Bronchial epithelial cell (primary cell): ENCODE data around the gene RTL10. TPM values are rescaled to one million over a fixed set of nuclear protein-coding genes. Genes with fewer than 3 reads are reported as not detected.

Experiments
- DNase-seq: peaks from one replicate; pipeline ENCODE4 v3.0.0-alpha.2; 2010; ENCODE audit warnings: low read depth
- FAIRE-seq: peaks from 2 replicates; lab custom pipeline; 2011; peaks lifted over from hg19 to GRCh38; lab: Jason Lieb, UNC
- H3K27me3 ChIP-seq: 2 replicates; pipeline ENCODE4 v1.5.1; 2011; ENCODE audit warnings: low read length; ENCODE audit not compliant: control insufficient read depth, insufficient read depth
- H3K36me3 ChIP-seq: 2 replicates; pipeline ENCODE4 v1.5.1; 2011; ENCODE audit warnings: low read length; ENCODE audit not compliant: control insufficient read depth, insufficient read depth
- H3K4me3 ChIP-seq: 2 replicates; pipeline ENCODE4 v1.5.1; 2011; ENCODE audit warnings: mild to moderate bottlenecking, low read depth, low read length, control low read depth
- total RNA-seq: library from RNA; depleted of rRNA; stranded (reverse); fragments of >200 nt; gene quantifications from 2 replicates; pipeline ENCODE4 v1.2.1, GENCODE V29; 2014
- TF ChIP-seq, protein P1 (sequence below): IDR thresholded peaks from 2 replicates; pipeline ENCODE4 v1.5.1; 2011; ENCODE audit warnings: mild to moderate bottlenecking, moderate library complexity, low read length, control low read depth, inconsistent platforms; ENCODE audit not compliant: insufficient read depth, severe bottlenecking

RTL10 gene
- total RNA-seq, 1 donor from 2014 or later = 9.5 TPM

DNA sequence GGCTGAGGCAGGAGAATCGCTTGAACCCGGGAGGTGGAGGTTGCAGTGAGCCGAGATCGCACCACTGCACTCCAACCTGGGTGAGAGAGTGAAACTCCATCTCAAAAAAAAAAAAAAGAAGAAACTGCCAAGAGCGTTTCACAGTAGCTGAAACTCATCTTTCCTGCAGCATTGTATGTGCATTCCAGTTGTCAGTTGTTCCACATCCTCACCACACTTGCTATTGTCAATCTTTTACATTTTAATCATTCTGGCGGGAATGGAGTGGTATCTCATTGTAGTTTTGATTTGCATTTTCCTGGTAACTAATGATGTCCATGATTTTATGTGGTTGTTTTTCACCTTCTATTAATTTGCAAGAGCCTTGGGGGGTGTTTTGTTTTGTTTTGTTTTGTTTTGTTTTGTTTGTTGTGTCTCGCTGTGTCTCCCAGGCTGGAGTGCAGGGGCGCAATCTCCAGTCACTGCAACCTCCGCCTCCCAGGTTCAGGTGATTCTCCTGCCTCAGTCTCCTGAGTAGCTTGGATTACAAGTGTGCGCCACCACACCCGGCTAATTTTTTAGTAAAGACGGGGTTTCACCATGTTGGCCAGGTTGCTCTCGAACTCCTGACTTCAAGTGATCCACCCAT is 8.1 kb upstream of the RTL10 start:
- TF ChIP-seq, protein P1, sequence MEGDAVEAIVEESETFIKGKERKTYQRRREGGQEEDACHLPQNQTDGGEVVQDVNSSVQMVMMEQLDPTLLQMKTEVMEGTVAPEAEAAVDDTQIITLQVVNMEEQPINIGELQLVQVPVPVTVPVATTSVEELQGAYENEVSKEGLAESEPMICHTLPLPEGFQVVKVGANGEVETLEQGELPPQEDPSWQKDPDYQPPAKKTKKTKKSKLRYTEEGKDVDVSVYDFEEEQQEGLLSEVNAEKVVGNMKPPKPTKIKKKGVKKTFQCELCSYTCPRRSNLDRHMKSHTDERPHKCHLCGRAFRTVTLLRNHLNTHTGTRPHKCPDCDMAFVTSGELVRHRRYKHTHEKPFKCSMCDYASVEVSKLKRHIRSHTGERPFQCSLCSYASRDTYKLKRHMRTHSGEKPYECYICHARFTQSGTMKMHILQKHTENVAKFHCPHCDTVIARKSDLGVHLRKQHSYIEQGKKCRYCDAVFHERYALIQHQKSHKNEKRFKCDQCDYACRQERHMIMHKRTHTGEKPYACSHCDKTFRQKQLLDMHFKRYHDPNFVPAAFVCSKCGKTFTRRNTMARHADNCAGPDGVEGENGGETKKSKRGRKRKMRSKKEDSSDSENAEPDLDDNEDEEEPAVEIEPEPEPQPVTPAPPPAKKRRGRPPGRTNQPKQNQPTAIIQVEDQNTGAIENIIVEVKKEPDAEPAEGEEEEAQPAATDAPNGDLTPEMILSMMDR = no peak
- no peaks in the 10 kb centered on the region for H3K36me3 ChIP-seq
- no peak overlapping the region for H3K4me3 ChIP-seq
- no peak for DNase-seq
- no peaks in the 10 kb centered on the region for H3K27me3 ChIP-seq
- FAIRE-seq = no peak

DNA sequence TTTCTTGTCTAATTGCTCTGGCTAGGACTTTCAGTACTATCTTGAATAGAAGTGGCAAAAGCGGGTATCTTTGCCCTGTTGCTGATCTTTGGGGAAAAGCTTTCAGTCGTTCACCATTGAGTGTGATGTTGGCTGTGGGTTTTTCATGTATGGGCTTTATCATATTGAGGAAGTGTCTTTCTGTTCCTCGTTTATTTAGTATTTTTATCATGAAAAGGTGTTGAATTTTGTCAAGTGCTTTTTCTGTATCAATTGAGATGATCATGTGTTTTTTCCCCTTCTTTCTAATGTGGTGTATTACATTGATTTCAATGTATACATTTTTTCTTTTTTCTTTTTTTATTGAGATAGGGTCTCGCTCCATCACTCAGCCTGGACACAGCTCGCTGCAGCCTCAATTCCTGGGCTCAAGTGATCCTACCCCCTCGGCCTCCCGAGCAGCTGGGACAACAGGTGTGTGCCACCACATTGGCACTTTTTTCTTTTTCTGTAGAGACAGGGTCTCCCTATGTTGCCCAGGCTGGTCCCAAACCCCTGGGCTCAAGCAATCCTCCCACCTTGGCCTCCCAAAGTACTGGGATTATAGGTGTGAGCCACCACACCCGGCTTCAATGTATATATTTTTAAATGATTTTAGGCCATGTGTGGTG is 5.3 kb upstream of the RTL10 start:
- H3K36me3 ChIP-seq = no peaks in the 10 kb centered on the region
- no peaks in the 10 kb centered on the region for H3K27me3 ChIP-seq
- TF ChIP-seq, protein P1 = no peak
- no peak for FAIRE-seq
- no peak for DNase-seq
- no peak overlapping the region for H3K4me3 ChIP-seq

DNA sequence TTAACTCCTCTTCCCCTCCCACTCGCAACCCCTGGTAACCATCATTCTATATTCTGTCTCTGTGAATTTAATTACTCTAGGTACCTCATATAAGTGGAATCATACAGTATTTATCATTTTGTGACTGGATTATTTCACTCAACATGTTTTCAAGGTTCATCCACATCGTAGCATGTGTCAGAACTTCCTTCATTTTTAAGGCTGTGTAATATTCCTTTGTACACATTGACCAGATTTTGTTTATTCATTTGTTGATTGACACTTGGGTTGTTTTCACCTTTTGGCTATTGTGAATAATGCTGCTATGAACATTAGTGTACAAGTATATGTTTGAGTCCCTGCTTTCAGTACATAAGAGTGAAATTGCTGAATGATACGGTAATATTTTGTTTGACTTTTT is 2.7 kb upstream of the RTL10 start:
- TF ChIP-seq, protein P1 = no peak
- DNase-seq (no peak), FAIRE-seq (no peak)
- no peak overlapping the region for H3K4me3 ChIP-seq
- no peaks in the 10 kb centered on the region for H3K27me3 ChIP-seq
- peaks cover 1% of the 10 kb centered on the region for H3K36me3 ChIP-seq

DNA sequence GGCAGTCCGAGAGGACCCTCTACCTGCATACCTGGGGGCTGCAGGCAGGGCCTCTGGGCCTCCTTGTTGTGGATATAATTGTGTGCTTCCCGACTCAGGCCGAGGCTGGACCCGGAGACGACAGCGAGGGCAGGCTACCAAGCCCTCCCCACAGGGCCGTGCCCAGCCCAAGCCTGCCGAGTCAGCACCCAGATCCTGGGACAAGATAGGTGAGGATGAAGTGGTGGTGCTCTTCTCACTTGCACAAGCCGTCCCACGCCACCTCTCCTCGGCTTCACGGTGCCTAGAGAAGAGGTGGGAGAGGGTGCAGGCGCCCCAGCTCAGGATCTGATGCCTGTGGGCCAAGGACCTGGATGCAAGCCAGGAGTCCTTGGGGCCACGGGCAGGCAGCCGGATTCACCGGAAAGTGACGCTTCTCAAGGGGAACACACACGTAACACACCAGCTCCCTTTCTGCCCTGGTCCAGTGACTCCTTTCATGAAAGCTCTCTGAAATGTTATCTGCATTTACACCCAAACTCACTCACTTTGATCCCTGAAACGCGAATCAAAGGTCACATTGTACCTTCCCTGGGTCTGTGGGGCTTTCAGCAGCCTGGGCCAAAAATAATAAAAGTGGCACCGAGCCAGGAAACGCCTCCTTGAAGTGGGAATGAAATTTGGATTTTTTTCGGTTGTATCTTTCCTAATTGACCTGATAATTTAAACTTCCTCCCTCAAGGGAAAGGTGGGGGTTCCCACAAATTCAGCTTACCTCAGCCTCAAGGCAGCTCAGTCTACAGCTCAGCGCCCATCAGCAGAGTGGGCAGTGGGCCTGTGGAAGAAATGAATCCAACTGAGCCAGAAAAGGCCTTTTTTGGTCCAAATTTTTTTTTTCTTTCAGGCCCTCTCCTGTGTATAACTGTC is 1.1 kb upstream of the RTL10 start:
- TF ChIP-seq, protein P1 = no peak
- H3K36me3 ChIP-seq = peaks cover 13% of the 10 kb centered on the region
- H3K4me3 ChIP-seq = peak overlapping the region; percentile 87
- FAIRE-seq (no peak), DNase-seq (peak; percentile 59)
- H3K27me3 ChIP-seq = no peaks in the 10 kb centered on the region

DNA sequence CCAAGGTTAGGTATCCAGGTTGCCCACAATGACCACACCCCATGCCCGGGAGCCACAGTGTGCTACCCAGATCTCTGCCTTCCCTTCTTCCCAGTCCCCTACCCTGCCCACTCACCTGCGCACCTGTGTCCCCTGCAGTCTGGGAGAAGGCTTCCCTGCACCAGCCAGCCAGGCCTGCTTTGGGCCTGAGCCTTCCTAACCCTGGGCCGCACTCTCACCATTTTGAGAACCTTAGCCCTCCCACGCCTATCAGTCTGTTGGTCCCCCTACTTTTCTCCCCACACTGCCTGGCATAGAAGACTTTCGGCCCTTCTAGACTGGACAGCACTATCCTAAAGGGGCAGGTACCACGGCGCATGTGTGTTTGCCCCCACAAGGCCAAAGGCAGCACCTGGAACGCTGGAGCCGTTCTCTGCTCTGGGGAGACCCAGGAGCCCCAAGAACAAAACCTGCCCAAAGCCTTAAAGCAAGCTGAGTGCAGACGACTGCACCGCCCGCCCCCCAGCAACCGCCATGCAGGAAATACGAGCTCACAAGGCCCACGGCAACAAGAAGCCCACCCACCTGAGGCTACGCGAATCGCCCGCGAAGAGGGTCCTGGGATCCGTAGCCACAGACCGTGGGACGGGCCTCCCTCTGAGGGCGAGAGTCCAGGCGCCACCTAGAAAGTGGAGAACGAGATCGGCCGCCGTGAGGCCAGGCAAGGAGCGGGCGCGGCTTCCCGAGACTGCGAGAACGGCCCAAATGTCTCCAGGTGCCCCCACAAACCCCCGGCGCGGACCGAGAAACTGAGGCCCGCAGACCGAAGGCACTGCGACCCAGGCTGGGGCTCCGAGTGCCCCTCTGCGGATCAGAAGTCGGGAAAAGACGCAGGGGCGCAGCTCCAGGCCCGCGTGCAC is 546 bp downstream of the RTL10 start:
- FAIRE-seq (no peak), DNase-seq (no peak)
- H3K27me3 ChIP-seq = no peaks in the 10 kb centered on the region
- peaks cover 16% of the 10 kb centered on the region for H3K36me3 ChIP-seq
- peak overlapping the region; percentile 87 for H3K4me3 ChIP-seq
- TF ChIP-seq, protein P1 = no peak
